ENCODE results near the gene RSPO4.
"Not testable (repeated sequence)": the region's sequence is repeated elsewhere in the genome, so short reads cannot be mapped to it uniquely, and the experiment has no call there.

Gene RSPO4

GRCh38 chr20:986733-987355, 15.3 kb downstream of the RSPO4 start:
- H3K4me1 ChIP-seq (ENCODE audit: control extremely low read depth in 1 of 4, control insufficient read depth in 4 of 4, insufficient read depth in 4 of 4, low read length in 3 of 4): no peaks in the 10 kb centered on the region
- DNase-seq: peak in 2 of 3 donors; percentile 9 to 14
- CTCF ChIA-PET: interaction anchor here (0.6 to 1.4 kb wide), 3 partner anchors 22 to 95 kb away, joined by 3 to 4 read pairs (median 4); no protein-coding TSS in a partner anchor
- no peak overlapping the region for H3K27ac ChIP-seq (ENCODE audit: insufficient read depth in 1 of 2, low read depth in 1 of 2, low read length in 2 of 2, poor library complexity in 1 of 2, severe bottlenecking in 2 of 2)
- peaks cover 0 to 11% (median 2%) of the 10 kb centered on the region in 5 experiments for H3K27me3 ChIP-seq (replicated peaks in 2 of 5; ENCODE audit: control insufficient read depth in 4 of 5, insufficient read depth in 5 of 5, low read length in 4 of 5)
- 95% methylated on average over 2 of the region's 4 CpGs for WGBS (ENCODE audit: insufficient coverage)
- POLR2A ChIA-PET: no interaction called here
- no peak overlapping the region for H3K4me3 ChIP-seq (ENCODE audit: control insufficient read depth in 1 of 7, extremely low read depth in 1 of 7, insufficient read depth in 4 of 7, low read depth in 2 of 7, low read length in 6 of 7)
- no peaks in the 10 kb centered on the region for H3K36me3 ChIP-seq (ENCODE audit: control insufficient read depth in 4 of 4, insufficient read depth in 4 of 4, low read length in 3 of 4)
- H3K9me3 ChIP-seq (ENCODE audit: control extremely low read depth in 1 of 5, control insufficient read depth in 4 of 5, insufficient read depth in 2 of 5, low read depth in 1 of 5, low read length in 4 of 5): no peaks in the 10 kb centered on the region

DNA sequence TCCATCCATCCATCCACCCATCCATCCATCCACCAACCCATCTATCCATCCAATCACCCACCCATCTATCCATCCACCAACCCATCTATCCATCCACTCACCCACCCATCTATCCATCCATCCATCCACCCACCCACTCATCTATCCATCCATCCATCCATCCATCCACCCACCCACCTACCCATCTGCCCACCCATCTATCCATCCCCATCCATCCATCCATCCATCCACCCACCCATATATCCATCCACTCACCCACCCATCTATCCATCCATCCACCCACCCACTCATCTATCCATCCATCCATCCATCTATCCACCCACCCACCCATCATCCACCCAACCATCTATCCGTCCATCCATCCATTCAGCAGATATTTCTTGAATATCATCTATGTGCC, 17.1 kb downstream of the RSPO4 start:
- H3K9me3 ChIP-seq (ENCODE audit: control extremely low read depth in 1 of 5, control insufficient read depth in 4 of 5, insufficient read depth in 2 of 5, low read depth in 1 of 5, low read length in 4 of 5); H3K27ac ChIP-seq (ENCODE audit: insufficient read depth in 1 of 2, low read depth in 1 of 2, low read length in 2 of 2, poor library complexity in 1 of 2, severe bottlenecking in 2 of 2); DNase-seq; CTCF ChIA-PET; H3K4me1 ChIP-seq (ENCODE audit: control extremely low read depth in 1 of 4, control insufficient read depth in 4 of 4, insufficient read depth in 4 of 4, low read length in 3 of 4); H3K4me3 ChIP-seq (ENCODE audit: control insufficient read depth in 1 of 7, extremely low read depth in 1 of 7, insufficient read depth in 4 of 7, low read depth in 2 of 7, low read length in 6 of 7); H3K36me3 ChIP-seq (ENCODE audit: control insufficient read depth in 4 of 4, insufficient read depth in 4 of 4, low read length in 3 of 4); POLR2A ChIA-PET: not testable (repeated sequence)
- WGBS (ENCODE audit: insufficient coverage): no CpG with 5 or more reads among the region's 1 CpG
- peaks cover 0 to 11% (median 0%) of the 10 kb centered on the region in 5 experiments for H3K27me3 ChIP-seq (replicated peaks in 2 of 5; ENCODE audit: control insufficient read depth in 4 of 5, insufficient read depth in 5 of 5, low read length in 4 of 5)

DNA sequence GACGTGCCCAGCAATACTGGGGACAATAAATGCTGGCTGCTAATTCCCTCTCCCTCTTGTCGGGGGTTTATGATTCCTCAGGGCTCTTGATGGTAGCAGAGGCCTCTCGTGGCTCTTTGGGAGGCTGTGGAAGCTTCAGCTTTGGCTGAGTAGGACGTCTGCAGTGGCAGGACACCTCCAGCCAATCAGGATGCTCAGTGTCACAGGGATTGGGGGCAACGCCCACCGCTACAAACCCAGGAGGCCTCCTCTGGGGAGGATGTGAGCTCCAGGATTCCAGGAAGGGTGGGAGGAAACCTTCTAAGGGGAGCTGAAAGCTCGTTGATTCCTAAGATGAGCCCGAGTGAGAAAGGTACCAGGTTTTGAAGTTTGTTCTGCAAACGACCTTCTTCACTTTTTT, 19.4 kb downstream of the RSPO4 start:
- POLR2A ChIA-PET: no interaction called here
- H3K9me3 ChIP-seq (ENCODE audit: control extremely low read depth in 1 of 5, control insufficient read depth in 4 of 5, insufficient read depth in 2 of 5, low read depth in 1 of 5, low read length in 4 of 5): no peaks in the 10 kb centered on the region
- H3K4me1 ChIP-seq (ENCODE audit: control extremely low read depth in 1 of 4, control insufficient read depth in 4 of 4, insufficient read depth in 4 of 4, low read length in 3 of 4): no peaks in the 10 kb centered on the region
- CTCF ChIA-PET: interaction anchor here (0.7 to 2.1 kb wide), 3 partner anchors 9 to 26 kb away, joined by 3 to 11 read pairs (median 5); no protein-coding TSS in a partner anchor
- DNase-seq: no peak
- no peaks in the 10 kb centered on the region for H3K36me3 ChIP-seq (ENCODE audit: control insufficient read depth in 4 of 4, insufficient read depth in 4 of 4, low read length in 3 of 4)
- no peak overlapping the region for H3K27ac ChIP-seq (ENCODE audit: insufficient read depth in 1 of 2, low read depth in 1 of 2, low read length in 2 of 2, poor library complexity in 1 of 2, severe bottlenecking in 2 of 2)
- 69% methylated on average over 8 of the region's 9 CpGs for WGBS (ENCODE audit: insufficient coverage)
- H3K27me3 ChIP-seq (replicated peaks in 2 of 5; ENCODE audit: control insufficient read depth in 4 of 5, insufficient read depth in 5 of 5, low read length in 4 of 5): peaks cover 0 to 14% (median 0%) of the 10 kb centered on the region in 5 experiments
- no peak overlapping the region for H3K4me3 ChIP-seq (ENCODE audit: control insufficient read depth in 1 of 7, extremely low read depth in 1 of 7, insufficient read depth in 4 of 7, low read depth in 2 of 7, low read length in 6 of 7)

DNA sequence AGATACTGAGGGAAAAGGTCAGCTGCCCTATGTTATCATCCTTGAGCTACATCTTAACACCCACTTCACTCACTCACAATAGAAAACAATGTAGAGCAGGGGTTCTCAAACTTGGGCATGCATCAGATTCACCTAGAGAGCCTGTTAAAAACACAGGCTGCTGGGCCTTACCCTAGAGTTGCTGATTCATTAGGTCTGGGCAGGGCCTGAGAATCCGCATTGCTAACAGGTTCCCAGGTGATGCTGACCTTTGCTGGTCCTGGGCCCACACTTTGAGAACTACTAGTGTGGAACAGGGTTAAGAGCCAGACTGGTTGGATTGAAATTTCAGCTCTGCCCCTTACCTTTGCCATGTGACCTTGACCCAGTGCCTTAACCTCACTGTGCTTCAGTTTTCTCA, 25.1 kb downstream of the RSPO4 start:
- H3K4me3 ChIP-seq (ENCODE audit: control insufficient read depth in 1 of 7, extremely low read depth in 1 of 7, insufficient read depth in 4 of 7, low read depth in 2 of 7, low read length in 6 of 7): no peak overlapping the region
- WGBS (ENCODE audit: insufficient coverage): 100% methylated on average over 1 of the region's 1 CpG
- no peak overlapping the region for H3K27ac ChIP-seq (ENCODE audit: insufficient read depth in 1 of 2, low read depth in 1 of 2, low read length in 2 of 2, poor library complexity in 1 of 2, severe bottlenecking in 2 of 2)
- POLR2A ChIA-PET: no interaction called here
- DNase-seq: no peak
- H3K27me3 ChIP-seq (replicated peaks in 2 of 5; ENCODE audit: control insufficient read depth in 4 of 5, insufficient read depth in 5 of 5, low read length in 4 of 5): peaks cover 0 to 3% (median 0%) of the 10 kb centered on the region in 5 experiments
- CTCF ChIA-PET: interaction anchor here (1.4 kb wide), 1 partner anchor 13 kb away, joined by 5 read pairs; no protein-coding TSS in a partner anchor
- H3K9me3 ChIP-seq (ENCODE audit: control extremely low read depth in 1 of 5, control insufficient read depth in 4 of 5, insufficient read depth in 2 of 5, low read depth in 1 of 5, low read length in 4 of 5): no peaks in the 10 kb centered on the region
- no peaks in the 10 kb centered on the region for H3K36me3 ChIP-seq (ENCODE audit: control insufficient read depth in 4 of 4, insufficient read depth in 4 of 4, low read length in 3 of 4)
- no peaks in the 10 kb centered on the region for H3K4me1 ChIP-seq (ENCODE audit: control extremely low read depth in 1 of 4, control insufficient read depth in 4 of 4, insufficient read depth in 4 of 4, low read length in 3 of 4)

GRCh38 chr20:976033-976432, 26.1 kb downstream of the RSPO4 start:
- CTCF ChIA-PET: interaction anchor here (0.6 to 2.2 kb wide), 5 partner anchors 14 to 161 kb away, joined by 3 to 6 read pairs (median 5); no protein-coding TSS in a partner anchor
- Histone ChIP-seq H3K4me1 (ENCODE audit: control extremely low read depth in 1 of 4, control insufficient read depth in 4 of 4, insufficient read depth in 4 of 4, low read length in 3 of 4) (no peaks in the 10 kb centered on the region), H3K4me3 (ENCODE audit: control insufficient read depth in 1 of 7, extremely low read depth in 1 of 7, insufficient read depth in 4 of 7, low read depth in 2 of 7, low read length in 6 of 7) (no peak overlapping the region), H3K27me3 (replicated peaks in 2 of 5; ENCODE audit: control insufficient read depth in 4 of 5, insufficient read depth in 5 of 5, low read length in 4 of 5) (peaks cover 0 to 3% (median 0%) of the 10 kb centered on the region in 5 experiments), H3K9me3 (ENCODE audit: control extremely low read depth in 1 of 5, control insufficient read depth in 4 of 5, insufficient read depth in 2 of 5, low read depth in 1 of 5, low read length in 4 of 5) (no peaks in the 10 kb centered on the region), H3K27ac (ENCODE audit: insufficient read depth in 1 of 2, low read depth in 1 of 2, low read length in 2 of 2, poor library complexity in 1 of 2, severe bottlenecking in 2 of 2) (no peak overlapping the region), H3K36me3 (ENCODE audit: control insufficient read depth in 4 of 4, insufficient read depth in 4 of 4, low read length in 3 of 4) (no peaks in the 10 kb centered on the region)
- WGBS (ENCODE audit: insufficient coverage): 88% methylated on average over 2 of the region's 2 CpGs
- no peak for DNase-seq
- POLR2A ChIA-PET: no interaction called here

DNA sequence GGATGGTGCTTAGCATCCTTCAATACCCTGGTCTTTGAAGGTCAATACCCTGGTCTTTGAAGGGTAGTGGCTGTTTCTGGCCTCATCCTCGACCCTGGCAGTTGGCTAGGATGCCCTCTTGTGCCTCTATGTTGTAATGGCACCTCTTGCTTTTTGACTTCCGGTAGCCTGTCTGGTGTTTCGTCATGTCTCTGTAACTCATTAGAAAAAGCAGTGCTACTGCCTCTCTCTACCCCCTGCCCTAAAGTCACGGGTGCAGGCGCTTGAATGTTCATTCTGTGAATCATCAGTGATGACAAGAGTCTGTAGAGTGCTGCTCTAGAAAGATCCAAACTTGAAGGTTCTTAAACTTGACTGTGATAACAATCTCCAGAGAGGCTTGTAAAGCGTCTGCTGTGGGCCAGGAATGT, 28.3 kb downstream of the RSPO4 start:
- peaks cover 0 to 2% (median 0%) of the 10 kb centered on the region in 5 experiments for H3K27me3 ChIP-seq (replicated peaks in 2 of 5; ENCODE audit: control insufficient read depth in 4 of 5, insufficient read depth in 5 of 5, low read length in 4 of 5)
- 27% methylated on average over 5 of the region's 6 CpGs for WGBS (ENCODE audit: insufficient coverage)
- DNase-seq: peak; percentile 58 to 78 (median 75)
- no peak overlapping the region for H3K27ac ChIP-seq (ENCODE audit: insufficient read depth in 1 of 2, low read depth in 1 of 2, low read length in 2 of 2, poor library complexity in 1 of 2, severe bottlenecking in 2 of 2)
- no peak overlapping the region for H3K4me3 ChIP-seq (ENCODE audit: control insufficient read depth in 1 of 7, extremely low read depth in 1 of 7, insufficient read depth in 4 of 7, low read depth in 2 of 7, low read length in 6 of 7)
- POLR2A ChIA-PET: no interaction called here
- CTCF ChIA-PET: interaction anchor here (1.2 to 3.8 kb wide), 5 partner anchors 10 to 158 kb away, joined by 4 to 31 read pairs (median 11); no protein-coding TSS in a partner anchor
- no peaks in the 10 kb centered on the region for H3K4me1 ChIP-seq (ENCODE audit: control extremely low read depth in 1 of 4, control insufficient read depth in 4 of 4, insufficient read depth in 4 of 4, low read length in 3 of 4)
- no peaks in the 10 kb centered on the region for H3K9me3 ChIP-seq (ENCODE audit: control extremely low read depth in 1 of 5, control insufficient read depth in 4 of 5, insufficient read depth in 2 of 5, low read depth in 1 of 5, low read length in 4 of 5)
- no peaks in the 10 kb centered on the region for H3K36me3 ChIP-seq (ENCODE audit: control insufficient read depth in 4 of 4, insufficient read depth in 4 of 4, low read length in 3 of 4)

- 92% methylated on average over 9 of the region's 9 CpGs for WGBS (ENCODE audit: insufficient coverage)
Measured at GRCh38 chr20:972256-972655, 29.9 kb downstream of the RSPO4 start.

More at GRCh38 chr20:972256-972655, 29.9 kb downstream of the RSPO4 start:
- POLR2A ChIA-PET: no interaction called here
- no peaks in the 10 kb centered on the region for H3K4me1 ChIP-seq (ENCODE audit: control extremely low read depth in 1 of 4, control insufficient read depth in 4 of 4, insufficient read depth in 4 of 4, low read length in 3 of 4)
- peaks cover 0 to 2% (median 0%) of the 10 kb centered on the region in 5 experiments for H3K9me3 ChIP-seq (ENCODE audit: control extremely low read depth in 1 of 5, control insufficient read depth in 4 of 5, insufficient read depth in 2 of 5, low read depth in 1 of 5, low read length in 4 of 5)
- no peak for DNase-seq
- H3K4me3 ChIP-seq (ENCODE audit: control insufficient read depth in 1 of 7, extremely low read depth in 1 of 7, insufficient read depth in 4 of 7, low read depth in 2 of 7, low read length in 6 of 7): no peak overlapping the region
- CTCF ChIA-PET: interaction anchor here (1.0 to 3.8 kb wide), 4 partner anchors 14 to 157 kb away, joined by 3 to 31 read pairs (median 8); no protein-coding TSS in a partner anchor
- H3K27ac ChIP-seq (ENCODE audit: insufficient read depth in 1 of 2, low read depth in 1 of 2, low read length in 2 of 2, poor library complexity in 1 of 2, severe bottlenecking in 2 of 2): no peak overlapping the region
- no peaks in the 10 kb centered on the region for H3K36me3 ChIP-seq (ENCODE audit: control insufficient read depth in 4 of 4, insufficient read depth in 4 of 4, low read length in 3 of 4)
- H3K27me3 ChIP-seq (replicated peaks in 2 of 5; ENCODE audit: control insufficient read depth in 4 of 5, insufficient read depth in 5 of 5, low read length in 4 of 5): peaks cover 0 to 2% (median 0%) of the 10 kb centered on the region in 5 experiments

Data from common myeloid progenitor, CD34-positive (primary cell).